Colon (tissue), 2 donors: ENCODE results near the gene KIAA1755.

Experiments
- FAIRE-seq: peaks from 2 replicates; lab custom pipeline; 2012; peaks lifted over from hg19 to GRCh38; lab: Jason Lieb, UNC
- donor health status: control.
- donor health status: control.

Gene KIAA1755

DNA sequence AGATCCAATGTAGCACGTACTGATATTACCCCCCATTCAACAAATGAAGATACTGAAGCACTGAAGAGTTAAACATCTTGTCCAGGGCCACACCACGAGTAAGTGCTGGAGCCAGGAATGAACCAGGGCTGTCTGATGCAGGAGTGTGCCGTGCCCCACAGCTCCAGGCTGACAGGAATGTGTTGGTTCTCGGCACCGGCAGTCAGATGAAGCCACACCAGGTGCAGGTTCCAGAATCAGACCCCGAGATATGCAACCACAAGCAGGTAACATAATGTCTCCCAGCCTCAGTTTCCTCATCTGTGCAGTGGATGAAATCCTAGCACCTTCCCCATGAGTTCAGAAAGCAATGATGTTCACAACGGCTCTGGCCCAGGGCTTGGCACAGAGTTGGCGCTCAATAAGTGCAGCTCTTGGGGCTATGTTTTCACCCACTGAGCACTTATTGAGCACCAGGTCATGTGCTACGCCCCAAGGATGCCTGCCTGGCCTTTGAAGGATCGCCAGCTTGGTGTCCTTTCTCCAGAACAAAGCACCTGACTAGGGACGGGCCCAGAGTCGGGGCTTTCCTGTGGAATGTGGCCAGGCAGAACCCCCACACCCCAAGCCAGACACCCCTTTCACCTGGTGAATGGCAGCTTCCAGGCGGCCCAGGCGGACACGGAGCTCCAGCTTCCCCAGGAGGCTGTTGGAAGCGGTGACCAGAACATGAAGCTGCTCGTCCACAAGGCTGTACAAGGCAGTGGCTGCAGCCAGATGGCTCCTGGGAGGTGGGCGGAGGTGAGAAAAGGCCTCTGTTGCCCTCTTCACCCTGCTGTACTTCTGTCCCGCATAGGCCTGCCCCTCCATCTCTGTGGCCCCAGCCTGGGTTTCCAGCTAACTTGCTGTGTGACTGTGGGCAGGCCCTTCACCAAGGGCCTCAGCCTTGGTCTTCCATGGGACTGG is 41.3 kb downstream of the KIAA1755 start:
- FAIRE-seq = no peak

DNA sequence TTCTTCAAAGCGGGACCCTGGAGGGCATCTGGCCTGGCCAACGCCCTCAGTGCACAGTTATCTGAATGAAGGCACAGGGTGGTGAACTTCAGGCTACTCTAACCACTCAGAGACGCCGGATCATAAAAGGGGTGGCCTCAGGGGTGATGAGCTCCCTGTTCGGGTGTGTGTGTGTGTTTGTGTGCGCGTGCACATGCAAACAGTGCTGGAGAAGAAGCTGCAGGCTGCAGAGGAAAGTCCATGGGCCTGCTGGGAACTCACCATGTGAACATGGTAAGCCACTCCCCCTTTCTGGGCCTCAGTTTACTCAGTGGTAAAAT is 42.0 kb downstream of the KIAA1755 start:
- FAIRE-seq = no peak

DNA sequence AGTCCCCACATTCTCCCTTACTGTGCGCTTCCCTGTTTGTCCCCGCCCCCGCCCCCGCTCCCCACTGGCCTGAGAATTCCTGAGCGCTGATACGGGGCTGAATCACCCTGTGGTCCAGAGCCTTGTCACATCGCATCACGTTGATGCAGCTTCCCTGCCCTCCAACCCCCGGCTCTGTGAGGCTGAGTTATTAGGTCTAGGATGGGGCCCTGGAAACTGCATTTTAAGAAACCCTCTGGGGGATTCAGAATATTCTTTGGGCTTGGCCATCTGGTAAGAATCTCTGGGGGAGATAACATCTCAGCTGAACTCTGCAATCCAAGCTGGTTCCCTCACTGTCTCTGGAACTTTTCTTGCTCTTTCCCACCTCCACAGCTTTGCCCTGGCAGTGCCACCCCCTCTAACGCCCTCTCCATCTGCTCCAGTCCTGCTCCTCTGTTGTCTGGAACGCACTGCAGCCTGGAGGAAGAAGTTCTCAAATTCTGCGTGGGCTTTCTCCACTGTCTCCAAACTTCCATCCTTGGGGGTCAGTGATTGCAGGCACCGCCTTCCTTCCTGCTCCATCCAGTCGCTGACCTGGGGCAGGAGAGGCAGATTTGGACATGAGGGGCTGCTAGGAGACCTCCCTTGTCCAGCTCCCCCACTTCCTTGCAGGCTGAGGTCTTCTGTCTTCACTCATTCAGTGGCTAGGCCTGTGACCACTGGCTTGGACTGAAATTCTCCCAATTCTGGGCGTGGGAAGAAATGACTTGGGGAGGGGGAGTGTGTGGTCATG is 42.6 kb downstream of the KIAA1755 start:
- no peak for FAIRE-seq

DNA sequence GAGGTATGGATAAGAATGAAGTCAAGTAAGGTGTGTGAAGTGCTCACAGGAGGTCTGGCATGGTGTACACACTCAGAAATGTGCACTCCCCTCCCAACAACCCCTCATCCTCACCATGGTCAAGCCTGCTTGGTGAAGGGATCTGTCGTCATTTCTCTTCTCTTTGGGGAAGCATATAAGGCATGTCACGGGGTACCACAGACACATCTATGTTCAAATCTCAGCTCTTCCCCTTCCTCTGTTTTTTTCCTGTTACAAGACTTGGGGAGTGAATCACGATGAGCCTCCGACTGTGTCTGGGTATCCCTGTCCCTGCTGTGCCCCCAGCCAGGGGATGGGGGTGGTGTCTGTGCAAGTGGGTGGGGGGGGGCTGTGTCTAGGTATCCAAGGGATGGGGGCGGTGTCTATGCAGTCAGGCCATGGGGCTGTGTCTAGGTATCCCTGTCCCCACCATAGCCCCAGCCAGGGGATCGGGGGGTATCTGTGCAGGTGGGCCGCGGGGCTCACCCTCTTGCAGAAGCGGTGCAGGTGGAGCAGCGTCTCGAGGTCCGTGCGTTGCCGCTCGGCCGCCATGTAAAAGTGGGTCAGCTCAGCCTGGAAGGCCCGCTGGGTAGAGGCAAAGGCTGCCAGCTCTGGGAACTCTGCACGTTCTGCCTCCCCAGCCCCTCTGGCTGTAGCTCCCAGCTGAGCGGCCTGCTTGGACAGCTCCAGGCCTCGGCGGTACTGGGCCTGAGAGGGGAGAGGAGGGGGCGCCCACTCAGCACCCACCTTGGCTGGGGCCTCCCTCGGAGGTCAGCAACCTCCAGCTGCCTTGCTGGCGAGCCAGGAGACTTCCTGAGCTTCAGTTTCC is 43.6 kb downstream of the KIAA1755 start:
- no peak for FAIRE-seq

DNA sequence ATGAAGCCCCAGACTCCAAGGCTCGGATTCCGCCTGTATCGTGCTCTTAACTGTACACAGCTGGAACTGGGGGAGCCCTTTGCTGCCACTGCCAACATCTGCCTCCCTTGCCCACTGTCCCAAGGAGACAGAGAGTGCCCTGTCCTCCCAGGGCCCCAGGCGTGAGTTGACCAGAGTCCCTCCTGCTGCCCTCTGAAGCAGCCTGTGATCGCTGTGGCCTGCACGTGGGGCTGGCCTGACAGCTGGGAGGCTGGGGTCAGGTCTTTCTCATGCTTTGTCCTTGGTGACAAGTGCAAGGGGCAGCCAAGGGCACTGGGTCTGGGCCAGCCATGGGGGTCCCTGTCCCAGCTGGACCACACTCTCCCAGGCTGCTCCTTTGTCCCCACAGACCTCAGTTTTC is 44.3 kb downstream of the KIAA1755 start:
- no peak for FAIRE-seq

DNA sequence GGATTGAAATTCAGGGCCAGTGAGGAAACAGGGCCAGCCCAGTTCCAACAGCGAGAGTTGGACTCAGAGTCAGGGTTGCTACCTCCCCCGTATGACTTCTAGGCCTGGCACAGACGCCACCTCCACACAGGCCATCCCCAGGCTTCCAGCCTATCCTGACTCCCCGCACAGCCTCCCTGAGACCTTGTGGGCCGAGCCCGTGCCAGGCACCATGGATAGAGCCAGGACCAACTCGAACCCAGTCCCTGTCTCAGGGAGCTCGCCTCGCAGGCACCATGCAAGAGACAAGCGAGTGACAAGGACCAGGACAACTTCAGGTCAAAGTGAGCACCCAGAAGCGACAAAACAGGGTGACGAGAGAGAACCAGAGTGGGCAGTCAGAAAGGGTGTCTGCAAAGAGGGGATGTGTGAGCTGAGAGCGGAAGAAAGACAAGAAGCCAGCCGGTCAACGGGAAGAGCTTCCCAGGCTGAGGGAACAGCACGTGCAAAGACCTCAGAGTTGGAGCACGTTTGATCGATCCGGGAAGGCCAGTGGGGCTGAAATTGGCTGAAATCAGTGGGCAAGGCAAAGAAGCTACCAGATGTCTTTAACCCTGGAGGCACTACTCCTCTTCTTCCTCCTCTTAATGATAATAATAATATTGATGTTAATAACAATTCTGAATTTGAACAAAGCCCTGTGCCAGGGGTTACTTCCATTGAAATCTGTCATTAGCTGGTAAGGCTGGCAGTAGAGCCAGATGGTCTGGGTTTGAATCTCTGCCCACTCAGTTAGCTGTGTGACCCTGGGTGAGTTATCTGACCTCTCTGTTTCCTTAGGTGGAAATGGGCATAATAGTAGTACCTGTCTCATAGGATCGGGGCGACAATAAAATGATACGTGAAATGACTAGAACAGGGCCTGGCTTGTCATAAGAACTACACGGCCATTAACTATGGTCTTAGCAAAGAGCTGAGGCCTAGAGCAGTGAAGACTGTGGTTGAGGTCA is 45.0 kb downstream of the KIAA1755 start:
- no peak for FAIRE-seq

DNA sequence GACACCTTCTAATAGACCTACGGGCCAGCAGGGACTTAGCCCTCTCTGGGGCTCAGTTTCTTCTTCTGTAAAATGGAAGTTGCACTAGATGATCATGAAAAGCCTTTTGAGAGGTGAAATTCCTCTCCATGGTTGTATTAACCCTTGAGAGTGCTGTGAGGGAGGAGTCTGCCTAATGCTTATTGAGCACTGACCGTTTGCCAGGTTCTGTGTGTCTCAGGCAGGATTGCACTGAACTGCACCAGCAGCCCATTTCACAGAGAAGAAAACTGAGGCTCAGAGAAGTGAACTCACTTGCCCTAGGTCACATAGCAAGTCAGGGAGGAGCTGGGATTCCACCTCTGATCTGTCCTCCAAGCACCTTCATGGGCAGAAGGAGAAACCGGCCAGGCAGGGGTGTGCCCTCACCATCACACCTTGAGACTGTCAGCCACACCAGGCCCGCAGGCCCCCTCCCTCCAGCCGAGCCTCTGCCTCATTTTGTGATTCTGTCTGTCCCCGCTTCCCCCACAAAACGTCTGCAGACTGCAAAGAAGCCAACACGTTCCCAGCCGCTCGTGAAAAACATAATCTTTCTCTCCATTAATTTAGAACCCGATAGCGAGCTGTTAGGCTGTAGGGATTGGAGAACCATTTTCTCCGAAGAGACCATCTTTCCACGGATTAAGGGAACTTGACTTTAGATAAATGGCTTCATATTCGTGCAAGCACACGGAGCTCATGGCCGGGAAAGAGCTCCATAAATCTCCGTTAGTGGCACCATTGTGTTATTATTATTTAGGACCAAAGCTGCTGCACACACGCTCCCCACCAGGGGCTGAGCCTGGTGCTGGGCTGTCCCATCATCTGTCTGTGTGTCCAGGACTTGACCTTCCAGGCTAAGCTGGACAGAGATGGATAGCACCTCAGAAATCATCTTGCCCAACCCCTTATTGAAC is 46.0 kb downstream of the KIAA1755 start:
- no peak for FAIRE-seq

DNA sequence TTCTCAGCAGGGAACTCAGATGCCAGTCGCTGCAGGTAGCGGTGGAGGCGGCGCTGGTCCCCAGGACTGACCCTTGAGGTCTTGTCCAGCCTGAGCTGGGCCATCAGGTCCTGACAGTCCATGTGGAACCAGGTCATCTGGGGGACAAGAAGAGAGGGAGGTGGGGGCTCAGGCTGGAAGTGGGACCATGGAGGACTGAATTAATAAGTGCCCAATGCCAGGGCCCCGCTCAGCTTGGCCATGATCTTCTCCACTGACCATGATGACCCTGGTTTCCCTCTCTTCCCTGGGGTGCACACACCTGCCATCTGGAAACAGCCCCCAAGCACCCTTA is 47.0 kb downstream of the KIAA1755 start:
- no peak for FAIRE-seq

DNA sequence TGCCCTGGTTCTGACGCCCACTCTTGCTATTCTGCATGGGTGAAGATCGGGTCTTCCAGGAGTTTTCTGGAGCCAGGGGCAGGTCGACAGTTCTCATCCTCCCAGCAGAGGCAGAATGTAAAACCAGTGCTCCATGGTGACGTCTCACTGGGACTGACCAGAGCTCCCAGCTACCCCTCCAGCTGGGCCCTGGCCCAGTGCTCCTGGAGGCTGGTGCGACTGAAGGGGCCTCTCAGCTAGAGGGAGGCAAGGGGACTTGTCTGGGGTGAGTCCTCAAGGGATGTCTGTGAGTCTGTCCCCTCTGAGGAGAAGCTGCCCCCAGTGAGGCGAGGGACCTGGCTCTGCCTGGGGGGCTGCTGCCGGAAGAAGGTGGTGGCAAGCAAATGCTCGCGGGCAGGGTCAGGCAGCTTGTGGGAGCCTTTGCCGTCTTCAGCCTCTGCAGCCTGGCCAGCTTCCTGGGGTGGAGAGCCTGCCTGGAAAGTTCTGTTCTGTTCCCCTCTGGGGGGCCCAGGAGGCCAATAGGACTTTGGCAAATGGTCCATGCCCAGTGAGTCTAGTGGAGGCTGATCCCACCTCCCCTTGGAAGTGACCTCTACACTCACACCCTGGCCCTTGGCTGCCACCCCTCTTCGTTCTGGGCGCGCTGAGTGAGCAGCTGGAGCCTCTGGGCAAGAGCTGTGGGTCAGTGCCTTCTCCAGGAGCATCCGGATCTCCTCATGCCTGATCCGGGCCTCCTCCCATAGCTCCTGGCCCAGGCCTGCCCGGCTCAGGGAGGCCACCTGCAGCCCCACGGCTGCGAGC is 47.5 kb downstream of the KIAA1755 start:
- FAIRE-seq = no peak

DNA sequence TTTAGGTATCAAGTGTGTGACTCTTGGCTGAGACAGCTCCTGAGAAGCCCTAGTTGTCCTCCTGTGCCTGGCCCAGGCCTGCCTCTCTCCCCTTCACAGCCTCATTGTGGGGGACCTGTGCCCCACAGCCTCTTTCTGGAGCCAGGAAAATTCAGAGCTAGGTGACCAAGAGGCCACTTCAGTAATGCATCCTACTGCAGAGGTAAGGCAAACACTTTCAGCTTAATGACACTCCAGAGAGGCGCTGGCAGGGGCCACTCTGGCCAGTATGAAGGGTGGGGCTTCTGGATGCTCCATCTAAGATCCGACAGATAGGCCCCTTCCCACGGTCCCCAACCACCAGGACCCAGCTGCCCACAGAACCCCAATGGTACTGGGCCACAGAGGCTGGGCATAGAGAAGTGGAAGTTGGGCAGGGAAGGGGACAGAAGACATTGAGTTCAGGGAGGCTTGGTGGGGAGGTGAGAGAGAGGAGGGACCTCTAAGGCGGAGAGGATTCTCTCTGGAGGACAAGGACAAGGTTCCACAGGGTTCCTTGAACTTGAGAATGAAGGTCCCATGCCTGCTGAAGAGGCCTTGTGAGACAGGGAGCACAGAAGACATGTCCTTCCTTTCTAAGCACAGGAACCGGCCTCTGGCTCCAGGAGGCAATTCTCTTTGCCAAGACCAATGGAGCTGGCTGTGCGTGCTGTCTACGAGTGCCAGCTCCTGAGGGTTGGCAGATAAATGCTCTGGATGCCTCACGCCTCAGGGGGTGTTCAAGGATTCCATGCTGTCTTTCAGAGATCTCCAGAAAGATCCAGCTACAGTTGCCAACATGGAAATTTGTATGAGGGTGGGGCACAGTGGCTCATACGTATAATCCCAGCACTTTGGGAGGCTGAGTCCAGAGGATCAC is 49.1 kb downstream of the KIAA1755 start:
- no peak for FAIRE-seq

DNA sequence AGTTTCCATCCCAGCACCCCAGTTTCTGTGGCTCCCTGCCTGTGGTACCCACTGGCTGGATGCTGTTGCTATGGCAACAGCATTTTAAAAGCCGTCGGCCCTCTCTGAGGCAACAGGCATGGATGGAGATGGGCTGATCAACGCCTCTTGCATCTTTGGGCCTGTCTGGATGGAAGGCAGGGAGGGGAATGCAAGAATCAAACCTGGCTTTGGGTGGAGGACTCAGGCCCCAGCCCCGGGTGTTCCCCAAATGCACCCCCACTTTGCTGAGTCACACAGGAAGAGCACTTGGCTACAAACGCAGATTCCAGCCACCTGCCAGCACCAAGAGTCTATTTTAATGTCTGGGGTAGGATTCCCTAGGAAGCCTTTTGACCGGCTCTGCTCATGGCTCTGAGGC is 49.8 kb downstream of the KIAA1755 start:
- no peak for FAIRE-seq

DNA sequence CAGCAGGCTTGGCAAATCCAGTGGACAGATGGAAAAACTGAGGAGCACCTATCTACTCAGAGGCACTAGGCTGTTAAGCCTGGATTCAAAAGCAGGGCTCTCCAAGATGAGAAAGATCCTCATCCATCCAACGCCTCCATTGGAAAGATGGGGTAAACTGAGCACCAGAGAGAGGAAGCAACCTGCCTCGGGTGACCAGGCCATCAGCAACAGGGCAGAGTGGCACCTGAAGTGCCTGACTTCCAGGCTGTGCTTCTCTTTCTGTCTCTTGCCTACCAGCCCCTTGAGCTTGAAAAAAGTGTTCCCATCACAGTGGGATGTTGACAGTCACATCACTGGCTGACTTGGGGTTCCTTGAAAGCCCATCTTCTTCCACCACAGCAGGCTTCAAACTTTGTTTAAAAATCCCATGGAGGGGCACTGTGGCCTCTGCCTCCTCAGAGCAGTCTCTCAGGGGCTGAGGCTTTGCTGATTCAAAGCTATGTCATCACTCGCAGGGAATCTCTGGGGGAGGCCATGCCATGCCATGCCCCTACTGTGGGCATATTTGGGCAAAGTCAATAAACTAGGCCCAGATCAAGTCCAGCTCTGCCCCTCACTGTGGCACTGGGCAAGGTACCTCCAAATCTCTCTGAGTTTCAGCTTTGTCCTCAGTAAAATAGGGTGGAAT is 50.7 kb downstream of the KIAA1755 start:
- FAIRE-seq = no peak

DNA sequence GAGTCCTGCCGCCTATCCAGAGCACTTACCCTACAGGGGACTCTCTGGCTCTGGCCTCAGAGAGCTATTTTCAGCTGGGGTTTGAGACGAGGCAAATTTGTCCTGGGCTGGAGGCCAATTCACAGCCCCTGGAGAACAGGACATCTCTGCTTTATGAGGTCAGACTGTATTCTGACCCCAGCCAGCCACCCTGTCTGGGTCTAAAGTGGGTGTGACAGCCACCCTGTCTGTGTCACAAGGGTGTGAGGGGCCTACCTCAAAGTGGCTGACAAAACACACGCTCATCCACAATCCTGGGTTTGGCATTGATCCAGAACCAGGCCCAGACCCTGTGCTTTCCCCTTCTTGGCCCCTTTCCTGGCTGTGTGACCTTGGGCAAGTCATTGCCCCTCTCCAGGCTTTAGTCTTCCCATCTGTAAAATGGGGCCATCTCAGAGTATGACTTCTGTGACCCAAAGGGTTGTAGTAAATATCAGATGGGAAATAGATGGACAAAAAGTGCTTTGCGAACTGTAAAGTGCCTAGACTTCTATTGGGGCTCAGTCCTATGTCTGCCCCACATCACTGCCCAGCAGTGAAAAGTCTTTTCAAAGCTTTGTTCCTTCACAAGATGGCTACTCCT is 51.4 kb downstream of the KIAA1755 start:
- FAIRE-seq = no peak

DNA sequence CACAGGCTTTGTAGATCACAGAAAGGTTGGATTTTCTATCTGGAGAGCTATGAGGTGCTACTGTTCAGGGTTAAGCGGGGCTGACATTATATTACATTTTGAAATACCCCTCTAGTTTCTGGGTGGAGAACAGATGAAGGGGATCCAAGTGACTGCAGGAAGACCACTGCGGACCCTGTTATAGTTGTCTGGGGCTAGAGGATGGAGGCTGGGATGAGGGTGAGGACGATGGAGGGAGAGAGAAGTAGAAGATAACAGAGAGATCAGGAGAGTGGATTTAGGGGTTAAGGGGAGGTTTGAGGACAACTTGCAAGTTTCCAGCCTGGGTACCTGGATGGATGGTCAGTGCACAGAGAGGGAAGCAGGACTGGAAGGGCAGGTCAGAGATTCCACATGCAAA is 52.0 kb downstream of the KIAA1755 start:
- FAIRE-seq = no peak

DNA sequence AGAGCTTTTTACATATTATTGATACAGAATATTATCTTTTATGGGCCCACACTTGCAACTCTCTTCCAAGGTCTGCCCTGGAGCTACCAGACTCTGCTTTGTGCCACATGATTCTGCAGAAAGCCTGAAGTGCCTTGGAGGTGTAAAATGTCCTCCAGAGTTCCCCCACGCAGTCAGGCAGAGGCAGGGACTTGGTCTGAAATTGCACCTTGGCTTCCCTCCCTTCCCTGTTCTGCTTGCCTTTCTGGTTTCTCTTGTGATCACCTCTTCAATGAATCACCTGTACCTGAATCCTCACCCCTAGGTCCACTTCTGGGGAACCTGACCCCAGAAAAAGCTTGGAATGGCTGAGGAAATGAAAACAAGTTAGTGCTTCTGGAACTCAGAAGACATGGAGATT is 52.4 kb downstream of the KIAA1755 start:
- no peak for FAIRE-seq

DNA sequence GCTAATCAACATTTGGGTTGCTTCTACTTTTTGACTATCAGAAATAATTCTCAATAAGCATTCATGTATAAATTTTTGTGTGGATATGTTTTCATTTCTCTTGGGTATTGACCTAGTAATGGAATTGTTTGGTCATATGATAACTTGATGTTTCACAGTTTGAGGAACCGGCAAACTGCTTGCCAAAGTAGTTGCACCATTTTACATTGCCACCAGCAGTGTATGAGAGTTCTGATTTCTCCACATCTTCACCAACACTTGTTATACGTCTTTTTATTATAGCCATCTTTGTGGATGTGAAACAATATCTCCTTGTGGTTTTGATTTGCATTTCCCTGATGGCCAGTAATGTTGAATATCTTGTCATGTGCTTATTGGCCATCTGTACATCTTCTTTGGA is 52.9 kb downstream of the KIAA1755 start:
- FAIRE-seq = no peak

DNA sequence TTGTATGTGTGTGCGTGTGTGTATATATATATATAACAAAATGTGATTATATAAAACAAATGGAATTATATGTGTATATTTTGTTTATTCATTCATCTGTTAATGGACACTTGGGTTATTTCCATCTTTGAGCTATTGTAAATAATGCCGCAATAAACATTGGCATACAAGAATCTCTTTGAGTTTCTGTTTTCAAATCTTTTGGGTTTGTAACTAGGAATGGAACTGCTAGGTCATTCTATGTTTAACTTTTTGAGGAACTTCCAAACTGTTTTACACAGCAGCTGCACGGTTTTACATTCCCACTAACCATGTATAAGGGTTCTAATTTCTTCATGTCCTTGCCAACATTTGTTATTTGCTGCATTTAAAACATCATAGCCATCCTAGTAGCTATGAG is 55.5 kb downstream of the KIAA1755 start:
- FAIRE-seq = no peak
